PC-9 (cell line): ENCODE measurements around the gene FAM107A. TPM values are rescaled to one million over a fixed set of nuclear protein-coding genes. Genes with fewer than 3 reads are reported as not detected.

ENCODE experiments used
- BruUV-seq: library from RNA; stranded (reverse); fragments of 400-500 nt; replicated peaks from 2 replicates; lab custom pipeline; 2021; lab: Mats Ljungman, UMichigan
- CTCF ChIA-PET: fragments of 300-600 bp; sonication (Branson Sonifier 250); formaldehyde crosslinking; loops from one replicate; lab custom pipeline; 2022; ENCODE audit warnings: antibody characterized with exemption; lab: Charles Lee
- POLR2A ChIA-PET: fragments of 300-600 bp; sonication (Branson Sonifier 250); formaldehyde crosslinking; loops from one replicate; lab custom pipeline; 2022; ENCODE audit warnings: antibody characterized with exemption; ENCODE audit not compliant: unreplicated experiment; lab: Charles Lee
- DNase-seq, 2 experiments: peaks; one replicate each; pipeline versions ENCODE4 v3.0.0 to v3.0.0-alpha.2; 2015 to 2022; ENCODE audit warnings: mixed read lengths in 1 of 2
- H2AFZ ChIP-seq: fragments of 200-600 bp; sonication (generic); 2 replicates; pipeline ENCODE4 v1.8.1; 2017; ENCODE audit warnings: antibody characterized with exemption
- H3F3A ChIP-seq: fragments of 200-600 bp; sonication (generic); 2 replicates; pipeline ENCODE4 v1.8.1; 2017; ENCODE audit warnings: antibody characterized with exemption, mild to moderate bottlenecking, low read depth; ENCODE audit not compliant: insufficient read depth
- H3K27ac ChIP-seq: fragments of 200-600 bp; sonication (generic); 2 replicates; pipeline ENCODE4 v1.6.1; 2016; ENCODE audit warnings: mixed run types
- H3K27me3 ChIP-seq: fragments of 200-600 bp; sonication (generic); 2 replicates; pipeline ENCODE4 v1.6.1; 2016; ENCODE audit warnings: low read depth, mixed run types; ENCODE audit not compliant: insufficient read depth
- H3K36me3 ChIP-seq: fragments of 200-600 bp; sonication (generic); 2 replicates; pipeline ENCODE4 v1.6.1; 2016; ENCODE audit warnings: low read depth, mixed run types
- H3K4me1 ChIP-seq: fragments of 200-600 bp; sonication (generic); replicated peaks from 2 replicates; pipeline ENCODE4 v1.6.1; 2016; ENCODE audit warnings: mixed run types; ENCODE audit not compliant: insufficient read depth
- H3K4me2 ChIP-seq: fragments of 200-600 bp; sonication (generic); 2 replicates; pipeline ENCODE4 v1.6.1; 2017; ENCODE audit warnings: mixed run types
- H3K4me3 ChIP-seq: fragments of 200-600 bp; sonication (generic); 2 replicates; pipeline ENCODE4 v1.6.1; 2016; ENCODE audit warnings: mixed run types
- H3K79me2 ChIP-seq: fragments of 200-600 bp; sonication (generic); 2 replicates; pipeline ENCODE4 v1.6.1; 2017; ENCODE audit warnings: low read depth, mixed run types
- H3K9me2 ChIP-seq: fragments of 200-600 bp; sonication (generic); 2 replicates; pipeline ENCODE4 v1.8.1; 2017; ENCODE audit warnings: mild to moderate bottlenecking; ENCODE audit not compliant: insufficient read depth
- H3K9me3 ChIP-seq: fragments of 200-600 bp; sonication (generic); 2 replicates; pipeline ENCODE4 v1.8.1; 2016; ENCODE audit warnings: low read depth; ENCODE audit not compliant: insufficient read depth
- H4K20me1 ChIP-seq: fragments of 200-600 bp; sonication (generic); 2 replicates; pipeline ENCODE4 v1.8.1; 2017; ENCODE audit not compliant: insufficient read depth
- CTCF ChIP-seq: fragments of 200-600 bp; sonication (generic); conservative IDR thresholded peaks from 2 replicates; pipeline ENCODE4 v1.6.1; 2017; ENCODE audit warnings: mixed run types, antibody characterized with exemption, mild to moderate bottlenecking, moderate library complexity
- EZH2 ChIP-seq: fragments of 200-600 bp; sonication (generic); IDR thresholded peaks from 2 replicates; pipeline ENCODE4 v1.8.0; 2017; ENCODE audit warnings: antibody characterized with exemption, low read depth
- intact Hi-C: fragments of 100-400 bp; cut with micrococcal nuclease; formaldehyde crosslinking; loops from one replicate; pipeline ENCODE4 v1.10.0; 2022; ENCODE audit not compliant: unreplicated experiment
- total RNA-seq: library from RNA; stranded (reverse); gene quantifications from 2 replicates; pipeline ENCODE4 v1.2.3, GENCODE V29; 2021

Gene FAM107A
- total RNA-seq, 1 experiment from 2014 or later, result not detected

GRCh38 chr3:58621086-58621830 lies 44.1 kb upstream of the FAM107A start:
- no peaks in the 10 kb centered on the region for H3K36me3 ChIP-seq
- ChIA-PET POLR2A (no interaction called here), CTCF (no interaction called here)
- no peak overlapping the region for H3K4me3 ChIP-seq
- H2AFZ ChIP-seq, result no peak overlapping the region
- TF ChIP-seq EZH2 (no peak), CTCF (no peak)
- H3F3A ChIP-seq, result no peaks in the 10 kb centered on the region
- no peaks in the 10 kb centered on the region for H3K4me1 ChIP-seq
- no peak for DNase-seq
- no TSS peak for BruUV-seq
- no peaks in the 10 kb centered on the region for H3K9me2 ChIP-seq
- no peak overlapping the region for H3K4me2 ChIP-seq
- intact Hi-C loops, result loop anchor here (10.0 kb wide), 1 partner anchor 206 kb away; no protein-coding TSS in a partner anchor
- H4K20me1 ChIP-seq, result no peaks in the 10 kb centered on the region
- no peak overlapping the region for H3K27ac ChIP-seq
- no peaks in the 10 kb centered on the region for H3K9me3 ChIP-seq
- no peaks in the 10 kb centered on the region for H3K79me2 ChIP-seq
- no peaks in the 10 kb centered on the region for H3K27me3 ChIP-seq

- TF ChIP-seq EZH2 (no peak), CTCF (no peak)
- Histone ChIP-seq H3K9me3 (no peaks in the 10 kb centered on the region), H3K36me3 (no peaks in the 10 kb centered on the region), H3K4me2 (no peak overlapping the region), H3K27me3 (no peaks in the 10 kb centered on the region), H4K20me1 (no peaks in the 10 kb centered on the region), H3K4me1 (no peaks in the 10 kb centered on the region), H3K27ac (no peak overlapping the region), H2AFZ (no peak overlapping the region), H3F3A (no peaks in the 10 kb centered on the region), H3K4me3 (no peak overlapping the region), H3K79me2 (no peaks in the 10 kb centered on the region), H3K9me2 (no peaks in the 10 kb centered on the region)
- BruUV-seq, result no TSS peak
- DNase-seq, result no peak
- ChIA-PET POLR2A (no interaction called here), CTCF (no interaction called here)
- intact Hi-C loops, result loop anchor here (10.0 kb wide), 1 partner anchor 206 kb away; no protein-coding TSS in a partner anchor
Observed at GRCh38 chr3:58620421-58620820, 43.2 kb upstream of the FAM107A start.

- H3K27ac ChIP-seq, result no peak overlapping the region
- TF ChIP-seq CTCF, result no peak
- TF ChIP-seq EZH2, result no peak
- POLR2A ChIA-PET, result no interaction called here
- H3K36me3 ChIP-seq, result no peaks in the 10 kb centered on the region
- H3K4me1 ChIP-seq, result no peaks in the 10 kb centered on the region
- H2AFZ ChIP-seq, result no peak overlapping the region
- H3K4me3 ChIP-seq, result no peak overlapping the region
- CTCF ChIA-PET, result no interaction called here
- no peaks in the 10 kb centered on the region for H3K79me2 ChIP-seq
- intact Hi-C loops, result no loop called here
- H3K9me3 ChIP-seq, result no peaks in the 10 kb centered on the region
- H4K20me1 ChIP-seq, result no peaks in the 10 kb centered on the region
- no peaks in the 10 kb centered on the region for H3F3A ChIP-seq
- no peak overlapping the region for H3K4me2 ChIP-seq
- no peak for DNase-seq
- H3K9me2 ChIP-seq, result no peaks in the 10 kb centered on the region
- no peaks in the 10 kb centered on the region for H3K27me3 ChIP-seq
- no TSS peak for BruUV-seq
Observed at GRCh38 chr3:58617338-58617761, 40.2 kb upstream of the FAM107A start.
